ENCODE data around the gene TBC1D22B. TPM values are rescaled to one million over a fixed set of nuclear protein-coding genes. Genes with fewer than 3 reads are reported as not detected.
A peak's percentile ranks its signal among the peaks of the same experiment; 100 is the strongest.

The TBC1D22B gene
- 3.5 and 4.8 TPM in 2 replicates for total RNA-seq (ENCODE audit: low replicate concordance)

DNA sequence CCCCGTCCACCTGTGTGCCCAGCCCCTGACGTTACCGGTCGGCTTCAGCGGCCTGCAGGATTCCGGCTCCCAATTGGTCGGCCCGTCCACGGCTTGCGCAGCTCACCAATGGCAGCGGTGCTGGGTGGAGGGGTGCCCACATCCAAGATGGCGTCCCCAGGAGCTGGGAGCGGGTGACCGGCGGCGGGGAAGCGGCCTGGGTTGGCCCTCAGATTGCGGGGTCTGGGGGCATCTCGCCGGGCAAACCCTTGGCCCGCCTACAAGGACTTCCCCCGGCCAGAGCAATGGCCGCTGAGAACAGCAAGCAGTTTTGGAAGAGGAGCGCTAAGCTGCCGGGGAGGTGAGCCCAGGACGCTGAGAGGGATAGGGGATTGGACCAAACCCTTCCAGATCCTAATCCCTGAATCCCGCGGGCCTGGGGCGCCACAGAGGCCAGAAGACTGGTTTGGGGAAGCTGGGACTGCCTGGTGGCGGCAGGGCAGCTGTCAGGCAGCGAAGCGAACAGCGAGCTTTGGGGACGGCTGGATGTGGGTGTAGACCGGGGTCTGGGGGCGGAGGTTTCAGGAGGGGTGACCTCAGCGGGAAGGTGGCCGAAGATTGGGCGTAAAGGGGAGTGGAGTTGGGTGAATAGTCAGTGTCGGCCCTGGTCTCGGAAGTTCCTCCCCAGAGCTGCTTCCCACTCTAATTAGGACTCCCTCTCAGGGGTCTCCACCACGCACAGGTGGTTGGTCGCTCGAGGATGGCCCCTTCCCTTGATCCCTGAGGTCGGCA, at the start of gene TBC1D22B, which contains the start of gene TMEM217:
Gene TBC1D22B, plus strand, starts transcription at position 139 of the 771 bp plus-strand sequence. Its CDS starts 146 bp downstream, at position 285.
Gene TMEM217, minus strand, starts transcription at position 511 of the 771 bp plus-strand sequence. CDS start 39,114 bp downstream, outside the sequence.
- TF ChIP-seq CTCF (IDR thresholded peaks at IDR 0.05; ENCODE audit: insufficient read depth, low read length) = no peak
- peak; percentile 91 for DNase-seq (ENCODE audit: low read depth)
- peak within 1 kb of the TSS; percentile 96 for H3K4me3 ChIP-seq (ENCODE audit: low read depth, low read length)

GRCh38 chr6:37207903-37208456, 49.6 kb upstream of the TBC1D22B start:
- no peak overlapping the region for H3K4me3 ChIP-seq (ENCODE audit: low read depth, low read length)
- DNase-seq (ENCODE audit: low read depth) = peak; percentile 76
- TF ChIP-seq CTCF (IDR thresholded peaks at IDR 0.05; ENCODE audit: insufficient read depth, low read length) = peak; percentile 80

- no peak for DNase-seq (ENCODE audit: low read depth)
- TF ChIP-seq CTCF (IDR thresholded peaks at IDR 0.05; ENCODE audit: insufficient read depth, low read length) = no peak
- H3K4me3 ChIP-seq (ENCODE audit: low read depth, low read length) = no peak overlapping the region
Observed at GRCh38 chr6:37208793-37209192, 48.8 kb upstream of the TBC1D22B start.

- H3K4me3 ChIP-seq (ENCODE audit: low read depth, low read length) = no peak overlapping the region
- TF ChIP-seq CTCF (IDR thresholded peaks at IDR 0.05; ENCODE audit: insufficient read depth, low read length) = no peak
- DNase-seq (ENCODE audit: low read depth) = no peak
Observed at GRCh38 chr6:37209461-37210205, 47.9 kb upstream of the TBC1D22B start.

- peak; percentile 95 for DNase-seq (ENCODE audit: low read depth)
- H3K4me3 ChIP-seq (ENCODE audit: low read depth, low read length) = no peak overlapping the region
Observed at GRCh38 chr6:37210313-37210968, 47.1 kb upstream of the TBC1D22B start.

More at GRCh38 chr6:37210313-37210968, 47.1 kb upstream of the TBC1D22B start:
- TF ChIP-seq CTCF (IDR thresholded peaks at IDR 0.05; ENCODE audit: insufficient read depth, low read length) = peak; percentile 94

Data from fibroblast of the aortic adventitia (primary cell).